Measurements from ENCODE around the gene CCDC154. TPM values are rescaled to one million over a fixed set of nuclear protein-coding genes. Genes with fewer than 3 reads are reported as not detected.

CCDC154 gene
- total and polyA plus RNA-seq, 8 donors = 0.31 to 4.5 (median 3.1) TPM; not detected in 5

GRCh38 chr16:1458336-1458976, 14.1 kb upstream of the CCDC154 start:
- 90 to 96% (median 93%) methylated on average over 17 to 26 of the region's 26 CpGs for WGBS, 5 donors
- no peaks in the 10 kb centered on the region for H3K4me1 ChIP-seq
- H3K36me3 ChIP-seq = peaks cover 47 to 90% (median 89%) of the 10 kb centered on the region in 4 donors
- no peak overlapping the region for H3K4me3 ChIP-seq
- H3K27ac ChIP-seq = no peak overlapping the region
- no peak for DNase-seq
- no peaks in the 10 kb centered on the region for H3K27me3 ChIP-seq
- H3K9me3 ChIP-seq = no peaks in the 10 kb centered on the region
- TF ChIP-seq POLR2A (IDR thresholded peaks at IDR 0.05) = no peak
- no peak for TF ChIP-seq EP300 (IDR thresholded peaks at IDR 0.05)
- TF ChIP-seq POLR2AphosphoS5 (IDR thresholded peaks at IDR 0.05) = no peak
- TF ChIP-seq CTCF (IDR thresholded peaks at IDR 0.05) = no peak
- intact Hi-C loops (cut with DNase I; ENCODE audit: low total_unique reads) = no loop called here

- 86 to 91% (median 91%) methylated on average over 20 to 42 of the region's 42 CpGs for WGBS, 5 donors
Observed at GRCh38 chr16:1457489-1458245, 13.3 kb upstream of the CCDC154 start.

GRCh38 chr16:1456951-1457350, 12.6 kb upstream of the CCDC154 start:
- intact Hi-C loops (cut with DNase I; ENCODE audit: low total_unique reads) = no loop called here
- H3K36me3 ChIP-seq = peaks cover 61 to 96% (median 94%) of the 10 kb centered on the region in 4 donors

More at GRCh38 chr16:1457489-1458245, 13.3 kb upstream of the CCDC154 start:
- H3K4me3 ChIP-seq = no peak overlapping the region
- intact Hi-C loops (cut with DNase I; ENCODE audit: low total_unique reads) = no loop called here
- no peak for DNase-seq
- H3K36me3 ChIP-seq = peaks cover 54 to 90% (median 90%) of the 10 kb centered on the region in 4 donors
- TF ChIP-seq CTCF (IDR thresholded peaks at IDR 0.05) (no peak), POLR2A (IDR thresholded peaks at IDR 0.05) (no peak), POLR2AphosphoS5 (IDR thresholded peaks at IDR 0.05) (no peak), EP300 (IDR thresholded peaks at IDR 0.05) (no peak)
- H3K27ac ChIP-seq = no peak overlapping the region
- H3K4me1 ChIP-seq = no peaks in the 10 kb centered on the region
- no peaks in the 10 kb centered on the region for H3K27me3 ChIP-seq
- no peaks in the 10 kb centered on the region for H3K9me3 ChIP-seq

More at GRCh38 chr16:1456951-1457350, 12.6 kb upstream of the CCDC154 start:
- no peaks in the 10 kb centered on the region for H3K4me1 ChIP-seq
- DNase-seq = no peak
- 86 to 94% (median 93%) methylated on average over 5 to 16 of the region's 16 CpGs for WGBS, 5 donors
- H3K9me3 ChIP-seq = no peaks in the 10 kb centered on the region
- TF ChIP-seq POLR2A (IDR thresholded peaks at IDR 0.05) (no peak), CTCF (IDR thresholded peaks at IDR 0.05) (no peak), POLR2AphosphoS5 (IDR thresholded peaks at IDR 0.05) (no peak), EP300 (IDR thresholded peaks at IDR 0.05) (no peak)
- no peak overlapping the region for H3K4me3 ChIP-seq
- H3K27me3 ChIP-seq = no peaks in the 10 kb centered on the region
- H3K27ac ChIP-seq = no peak overlapping the region
